Activated T-helper 1 cell treated with anti-CD3 and anti-CD28 coated beads, Interleukin-2, amount 50 U/mL, for 16 hours (primary cell): Measurements from ENCODE around the gene MSRB1.

ENCODE experiments used
- DNase-seq, 2 donors: peaks; one replicate each; pipeline ENCODE4 v3.0.0-alpha.2; 2020; ENCODE audit warnings: low read depth in 1 of 2, low spot score in 1 of 2

The MSRB1 gene

DNA sequence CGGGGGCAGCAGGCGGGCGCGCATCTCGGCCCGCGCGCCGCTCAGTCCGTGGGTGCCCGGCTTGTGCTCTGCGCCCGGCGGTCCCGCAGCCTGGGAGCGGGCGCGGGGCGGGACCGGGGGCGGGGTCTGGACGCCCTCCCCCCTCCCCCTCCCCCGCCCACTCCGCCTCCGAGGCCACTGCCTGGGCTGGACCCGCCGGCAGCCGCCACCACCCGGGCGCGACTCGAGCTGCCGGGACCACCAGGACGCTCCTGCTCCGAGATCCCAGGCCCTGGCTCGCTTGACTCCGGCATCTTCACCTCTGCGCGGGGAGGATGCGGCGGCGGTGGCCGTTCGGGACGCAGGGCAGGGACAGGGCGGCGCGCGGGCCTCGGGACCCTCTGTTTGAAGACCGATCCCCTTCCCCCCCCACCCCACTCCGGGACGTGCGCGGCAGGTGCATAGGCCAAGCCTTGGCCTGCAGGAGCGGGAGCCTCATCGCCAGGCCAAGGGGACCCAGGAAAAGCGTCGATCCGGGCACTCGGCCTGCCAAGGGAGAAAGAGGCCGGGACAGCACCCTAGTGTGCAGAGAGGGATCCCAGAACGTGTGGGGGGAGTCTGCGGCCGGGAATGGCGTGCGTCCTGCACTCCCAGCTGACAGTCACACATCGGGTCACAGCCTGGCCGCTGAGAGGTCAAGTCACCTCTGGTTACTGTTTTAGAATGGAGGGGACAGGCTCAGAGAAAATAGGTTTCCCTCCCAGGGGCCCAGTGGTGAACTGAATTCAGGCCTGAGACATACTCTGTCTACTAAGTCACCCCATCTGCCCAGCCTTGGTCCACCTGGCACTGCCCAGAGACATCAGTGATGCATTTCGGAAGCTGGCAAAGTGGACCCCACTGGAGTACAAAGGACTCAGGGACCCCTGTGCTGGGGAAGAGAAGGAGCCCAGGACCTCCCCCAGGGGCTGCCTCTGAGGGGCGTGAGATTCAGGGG lies 24.4 kb downstream of the MSRB1 start, which contains the start of gene HS3ST6:
HS3ST6 (minus strand) TSS at position 65 of the 976 bp plus-strand sequence. CDS start 92 bp downstream, outside the sequence.
- no peak for DNase-seq

DNA sequence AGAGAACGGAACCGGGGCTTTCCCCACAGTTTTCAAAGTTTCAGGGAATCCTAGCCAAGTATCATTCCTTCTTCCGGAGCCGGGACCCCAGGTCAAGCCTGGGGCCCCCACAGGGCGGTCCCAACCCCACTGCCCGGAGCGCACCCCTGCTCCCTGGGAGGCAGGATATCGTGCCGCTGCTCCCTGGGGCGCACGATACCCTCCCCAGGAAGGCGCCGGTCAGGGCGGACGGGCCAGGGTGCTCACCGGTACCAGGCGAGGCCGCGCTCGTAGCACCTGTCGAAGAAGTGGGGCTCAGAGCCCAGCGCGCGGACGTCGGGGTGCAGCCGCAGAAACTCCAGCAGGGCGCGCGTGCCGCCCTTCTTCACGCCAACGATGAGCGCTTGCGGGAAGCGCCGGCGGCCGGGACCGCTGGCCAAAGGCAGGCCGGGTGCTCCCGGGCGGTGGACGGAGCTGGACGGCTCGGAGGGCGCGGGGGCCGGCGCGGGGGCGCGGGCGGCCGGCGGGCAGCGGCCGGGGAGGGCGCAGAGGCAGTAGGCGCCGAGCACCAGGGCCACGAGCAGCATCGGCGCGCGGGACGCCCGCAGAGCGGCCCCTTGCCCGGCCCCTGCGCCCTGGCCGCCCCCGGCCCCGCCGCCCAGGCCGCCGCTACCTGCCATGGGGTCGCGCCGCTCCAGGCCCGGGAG lies 25.2 kb downstream of the MSRB1 start:
- DNase-seq: no peak

DNA sequence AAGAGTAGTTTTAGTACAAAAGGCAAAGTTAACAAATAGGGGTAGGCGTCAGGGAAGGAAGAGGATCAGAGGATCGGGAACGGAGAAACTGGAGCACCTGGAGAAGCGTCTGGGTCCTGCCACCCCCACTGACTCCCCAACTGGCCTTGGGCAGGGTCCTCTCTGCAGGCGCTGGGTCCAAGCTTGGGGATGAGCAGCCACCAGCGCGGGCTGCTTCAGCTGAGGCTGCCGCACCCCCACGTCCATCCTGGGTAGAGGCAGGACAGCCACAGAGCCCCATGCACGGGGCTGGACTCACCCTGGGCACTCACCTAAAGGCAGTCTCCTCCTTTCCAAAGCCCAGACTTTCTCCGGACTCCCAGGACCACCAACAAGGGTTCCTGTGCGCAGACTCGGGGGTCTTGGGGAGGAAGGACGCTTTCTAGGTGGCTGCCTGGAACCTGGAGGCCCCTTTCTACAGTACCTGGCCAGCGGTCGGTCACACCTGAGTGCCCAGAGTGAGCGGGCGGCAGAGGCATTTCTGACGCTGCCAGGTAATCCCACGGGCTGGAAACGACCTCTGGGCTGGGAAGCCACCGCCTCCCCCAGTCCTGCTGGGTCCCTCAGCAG lies 25.8 kb downstream of the MSRB1 start:
- no peak for DNase-seq

DNA sequence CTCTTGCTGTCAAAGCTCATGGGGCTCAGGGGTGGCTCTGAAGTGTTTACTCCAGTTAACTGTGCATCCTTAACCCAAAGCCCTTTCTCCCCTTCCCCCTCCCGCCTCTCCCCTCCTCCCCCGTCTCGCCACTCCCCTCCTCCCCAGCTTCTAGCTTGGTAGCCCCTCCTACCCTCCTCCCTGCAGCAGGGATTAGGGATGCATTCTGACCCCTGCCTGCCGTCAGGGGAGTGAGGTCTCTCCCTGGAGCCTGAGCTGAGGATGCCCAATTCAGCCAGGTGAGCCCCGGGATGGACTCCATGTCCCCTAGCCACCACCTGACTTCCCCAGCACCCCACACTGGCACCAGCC lies 26.4 kb downstream of the MSRB1 start:
- no peak for DNase-seq

DNA sequence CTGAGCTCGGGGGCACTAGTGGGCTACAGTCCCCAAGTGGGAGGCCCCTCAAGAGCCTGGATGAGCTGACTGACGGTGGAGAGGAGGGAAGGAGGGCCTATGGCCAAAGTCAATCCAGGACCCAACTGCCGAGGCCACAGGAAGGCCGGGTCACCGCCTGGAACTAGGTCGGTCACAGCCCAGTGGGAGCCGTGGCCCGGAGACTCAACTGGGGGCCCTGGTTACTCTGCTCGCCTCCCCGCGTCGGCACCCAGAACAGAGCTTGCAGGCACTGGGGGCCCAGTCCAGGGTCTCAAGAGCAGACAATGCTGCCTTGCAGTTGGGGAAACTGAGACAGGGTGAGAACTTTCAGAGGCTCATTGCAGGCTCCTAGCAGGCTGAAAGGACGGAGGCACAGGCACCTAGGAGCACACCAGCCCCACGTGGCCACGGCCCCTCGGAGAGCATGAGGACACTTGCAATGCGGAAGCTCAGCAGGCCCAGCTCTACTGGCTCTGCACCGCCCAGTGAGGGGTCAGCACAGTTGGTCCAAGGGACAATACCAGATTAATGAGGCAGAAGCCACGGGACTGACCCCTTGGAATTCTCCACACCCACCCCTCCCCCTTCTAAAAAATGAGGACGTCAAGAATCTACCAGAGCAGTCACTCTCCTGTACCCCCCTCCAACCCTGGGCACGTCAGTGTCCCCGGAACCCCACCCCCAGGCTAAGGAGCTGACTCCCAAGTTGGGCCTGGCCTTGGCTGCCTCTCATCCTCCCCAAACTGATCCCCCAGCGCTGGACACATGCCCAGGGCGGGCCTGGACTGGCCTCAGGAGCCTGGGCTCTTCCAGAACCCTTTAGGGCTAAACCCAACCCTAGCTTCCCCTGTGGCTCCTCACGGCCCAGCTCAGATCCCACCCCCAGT lies 27.0 kb downstream of the MSRB1 start:
- no peak for DNase-seq

DNA sequence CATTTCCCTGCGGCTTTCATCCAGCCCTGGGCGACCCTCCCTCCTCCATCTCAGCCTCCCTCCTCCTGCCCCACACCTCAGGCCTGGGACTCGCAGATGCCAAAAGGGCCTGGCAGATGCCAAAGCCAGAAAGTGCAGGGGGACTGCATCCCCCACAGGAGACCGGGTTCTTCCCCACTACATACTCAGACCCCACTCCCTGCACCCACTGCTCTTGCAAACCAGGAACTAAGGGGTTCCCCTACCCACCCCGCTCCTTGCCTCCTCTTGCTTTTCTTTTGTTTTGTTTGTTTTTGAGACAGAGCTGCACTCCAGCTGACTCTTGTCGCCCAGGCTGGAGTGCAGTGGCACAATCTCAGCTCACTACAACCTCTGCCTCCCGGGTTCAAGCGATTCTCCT lies 28.0 kb downstream of the MSRB1 start:
- no peak for DNase-seq

DNA sequence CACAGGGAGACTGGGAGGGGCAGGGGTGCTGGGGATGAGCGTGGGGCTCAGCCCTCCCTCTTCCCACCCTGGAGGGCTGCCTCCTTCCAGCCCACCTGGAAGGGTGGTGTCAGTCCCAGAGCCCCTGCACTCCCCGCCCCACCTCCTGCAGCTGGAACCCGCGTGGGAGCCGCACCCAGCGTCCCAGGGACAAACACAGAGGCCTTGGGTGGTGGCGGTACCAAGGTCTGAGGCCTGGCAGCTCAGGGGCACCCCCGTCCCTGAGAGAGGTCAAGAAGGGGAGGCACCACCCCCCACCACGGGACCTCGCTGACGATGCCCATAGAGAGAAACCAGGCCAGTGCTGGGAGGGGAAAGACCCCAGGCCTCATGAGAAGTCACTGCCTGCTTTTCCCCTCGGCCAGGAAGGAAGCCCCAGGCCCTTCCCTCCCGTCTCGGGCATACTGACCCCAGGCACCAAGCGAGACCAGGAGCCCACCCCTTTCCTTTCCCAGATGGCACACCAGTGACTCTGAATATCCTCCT lies 28.9 kb downstream of the MSRB1 start:
- no peak for DNase-seq

DNA sequence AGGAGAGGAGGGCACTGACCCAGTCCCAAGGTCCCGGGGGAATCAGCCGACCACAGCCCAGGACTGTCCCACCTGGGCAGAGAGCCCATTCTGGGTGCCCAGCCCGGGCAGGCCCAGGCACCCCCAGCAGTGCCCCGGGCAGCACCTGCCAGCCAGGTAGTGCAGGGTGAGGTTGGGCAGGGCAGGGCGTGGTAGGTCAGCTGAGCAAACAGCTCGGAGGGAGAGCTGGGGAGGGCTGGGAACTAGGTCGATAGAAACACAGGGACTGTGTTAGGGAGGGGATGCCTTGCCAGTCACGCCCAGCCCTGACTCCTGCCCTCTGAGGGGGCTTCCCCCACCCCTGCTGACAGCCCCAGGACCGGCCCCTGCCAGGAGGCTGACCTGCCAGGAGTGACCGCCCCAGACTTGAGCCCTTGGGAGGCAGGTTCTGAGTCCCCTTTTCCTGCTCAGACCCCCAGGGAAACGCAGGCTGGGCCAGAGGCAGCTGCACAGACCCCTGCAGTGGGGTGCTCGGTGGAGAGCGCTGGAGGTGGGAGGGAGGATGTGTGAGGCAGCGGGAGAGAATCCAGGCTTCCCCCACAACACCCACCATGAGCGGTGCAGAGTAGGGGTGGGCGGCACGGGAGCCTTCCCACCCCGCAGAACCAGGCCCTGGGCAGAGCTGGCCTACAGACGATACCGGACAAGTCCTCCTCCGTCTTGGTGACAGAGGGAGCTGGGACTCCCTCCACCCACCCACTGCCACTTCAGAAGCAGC lies 29.5 kb downstream of the MSRB1 start:
- no peak for DNase-seq

DNA sequence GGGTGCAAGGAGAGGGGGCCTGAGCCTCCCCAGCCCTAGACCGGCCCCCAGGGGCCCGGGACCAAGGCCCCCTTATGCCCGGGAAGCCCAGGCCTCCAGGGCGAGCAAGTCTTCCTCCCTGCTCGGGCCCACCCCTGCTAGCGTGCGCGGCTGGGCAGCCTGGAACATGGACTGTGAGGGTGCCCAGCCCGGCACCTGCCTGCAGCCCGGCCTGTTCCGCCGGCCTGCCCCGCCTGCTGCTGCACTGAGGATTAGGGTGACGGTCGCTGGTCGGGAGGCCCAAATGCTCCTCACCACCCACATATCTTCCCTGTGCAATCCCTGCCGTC lies 30.8 kb downstream of the MSRB1 start:
- DNase-seq: no peak

DNA sequence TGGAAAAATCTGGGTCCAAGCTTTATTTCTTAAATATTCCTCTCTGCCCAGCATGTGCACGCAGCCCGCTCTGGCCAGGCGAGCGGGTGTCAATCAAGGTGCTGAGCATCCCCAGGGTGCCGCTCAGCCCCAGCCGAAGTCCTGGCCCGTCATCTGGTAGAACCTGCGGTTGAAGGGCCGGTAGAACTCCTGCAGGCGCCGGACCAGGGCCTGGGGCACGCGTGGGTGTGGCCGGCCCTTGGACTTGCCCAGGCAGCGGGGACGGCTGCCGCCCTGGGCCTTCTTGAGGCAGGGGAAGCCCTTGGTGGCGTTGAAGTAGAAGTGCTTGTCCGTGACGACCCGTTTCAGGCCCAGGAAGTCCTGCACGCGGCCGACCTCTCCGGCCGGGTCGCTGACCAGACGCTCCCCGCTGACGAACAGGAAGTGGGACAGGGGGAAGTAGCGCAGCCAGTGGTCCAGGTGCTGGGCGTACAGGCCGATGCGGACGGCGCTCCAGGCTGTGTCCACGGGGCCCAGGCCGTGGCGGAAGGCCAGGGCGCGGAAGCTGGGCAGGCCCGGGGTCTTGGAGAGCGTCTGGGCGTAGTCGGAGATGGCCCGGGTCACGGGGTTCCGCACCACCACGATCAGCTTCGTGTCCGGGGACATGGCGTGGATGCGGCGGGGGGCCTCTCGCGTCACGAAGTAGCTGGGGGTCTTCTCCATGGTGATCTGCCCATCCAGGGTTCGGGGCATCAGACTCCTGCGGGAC lies 31.4 kb downstream of the MSRB1 start:
- no peak for DNase-seq

DNA sequence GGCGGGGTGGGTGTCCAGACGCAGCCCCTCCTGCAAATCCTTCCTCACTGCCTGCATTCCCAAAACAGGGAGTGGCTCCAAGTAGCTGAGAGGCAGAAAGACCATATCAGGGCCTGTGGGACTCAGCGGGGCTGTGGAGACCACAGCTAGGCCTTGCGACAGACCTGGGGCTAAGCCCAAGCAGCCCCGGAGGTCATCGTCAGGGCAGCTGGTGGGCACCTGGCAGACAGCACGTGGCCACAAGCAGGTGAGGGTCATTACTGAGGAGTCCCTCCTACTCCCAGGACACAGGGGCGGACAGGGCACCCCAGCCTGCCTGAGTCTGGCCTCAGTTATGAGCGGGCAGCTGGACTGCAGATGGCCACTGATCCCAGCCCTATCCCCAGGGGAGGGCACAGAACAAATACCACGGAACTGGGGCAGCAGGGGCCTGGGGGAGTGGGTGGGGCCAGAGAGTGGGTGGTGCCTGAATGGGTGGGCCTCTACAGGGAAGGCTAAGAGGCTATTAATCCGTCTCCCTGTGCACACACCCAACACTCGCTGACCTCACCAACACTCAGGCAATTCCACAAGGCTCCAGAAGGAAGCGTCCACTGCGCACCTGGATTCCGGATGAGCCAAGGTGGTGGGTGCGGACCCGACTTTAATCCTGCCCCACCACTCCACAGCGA lies 33.3 kb downstream of the MSRB1 start:
- no peak for DNase-seq

DNA sequence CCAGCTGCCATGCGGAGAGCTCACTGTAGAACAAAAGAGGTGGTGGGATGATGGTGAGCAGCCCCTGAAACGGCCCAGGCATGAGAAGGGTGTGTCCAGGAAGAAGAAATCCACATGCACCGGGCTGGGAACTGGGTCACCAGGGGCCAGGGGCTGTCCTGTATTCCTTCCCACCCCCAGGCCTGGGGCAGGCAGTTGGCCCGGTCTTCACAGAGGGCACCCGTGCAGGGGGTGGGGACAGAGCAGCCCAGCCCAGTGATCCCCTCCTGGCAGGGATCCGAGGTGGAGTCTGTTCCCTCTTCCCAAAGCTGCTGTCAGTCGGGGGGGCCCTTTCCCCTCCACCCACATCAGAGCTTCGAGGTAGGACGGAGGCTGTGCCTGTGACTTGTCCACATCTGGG lies 34.0 kb downstream of the MSRB1 start:
- DNase-seq: no peak

DNA sequence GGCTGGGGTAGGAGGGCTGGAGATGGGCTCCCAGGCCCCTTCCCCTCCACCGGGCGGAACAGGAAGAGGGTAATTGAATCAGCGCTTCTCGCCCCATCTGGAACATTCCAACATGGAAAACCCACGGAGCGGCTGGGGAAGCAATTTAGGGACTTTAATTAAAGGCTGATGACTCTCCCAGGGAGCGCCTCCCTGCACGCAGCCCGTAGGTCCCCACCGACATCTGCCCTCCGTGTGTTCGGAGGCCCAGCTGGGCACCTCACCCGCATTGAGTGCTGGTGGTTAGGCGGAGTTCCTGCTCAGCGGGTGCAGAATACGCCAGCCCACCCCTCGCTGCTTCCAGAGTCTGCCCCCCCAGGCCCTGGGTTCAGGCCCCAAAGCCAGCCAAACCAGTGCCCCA lies 34.8 kb downstream of the MSRB1 start:
- DNase-seq: no peak

DNA sequence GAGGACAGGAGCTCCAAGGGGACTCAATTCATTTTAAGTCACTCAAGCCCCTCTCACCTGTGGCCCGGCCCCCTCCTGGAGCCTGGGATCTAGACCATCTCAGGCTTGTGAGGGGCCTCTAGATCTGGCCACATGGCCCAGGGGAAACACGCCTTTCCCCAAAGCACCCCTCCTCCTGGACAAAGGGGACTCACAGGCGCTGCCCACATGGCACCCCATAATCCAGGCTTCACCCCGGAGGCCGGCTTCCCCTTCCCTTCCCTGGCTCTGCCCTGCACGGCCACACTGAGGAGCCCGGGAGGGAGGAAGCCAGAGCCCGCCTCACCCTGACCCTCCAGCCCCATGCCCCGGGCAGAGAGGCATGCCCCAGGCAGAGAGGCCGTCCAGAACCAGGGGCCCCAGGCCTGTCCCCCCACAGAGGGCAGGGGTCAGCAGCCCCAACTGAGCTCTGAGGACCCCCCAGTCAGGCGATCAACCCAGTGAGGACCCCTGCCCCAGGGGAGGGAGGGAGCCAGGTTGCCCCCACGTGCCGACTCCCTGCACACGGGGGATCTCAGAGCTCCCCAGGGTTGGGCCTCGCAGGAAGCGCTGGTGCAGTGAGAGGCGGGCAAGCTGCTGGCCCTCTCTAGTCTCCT lies 35.7 kb downstream of the MSRB1 start:
- DNase-seq: no peak

DNA sequence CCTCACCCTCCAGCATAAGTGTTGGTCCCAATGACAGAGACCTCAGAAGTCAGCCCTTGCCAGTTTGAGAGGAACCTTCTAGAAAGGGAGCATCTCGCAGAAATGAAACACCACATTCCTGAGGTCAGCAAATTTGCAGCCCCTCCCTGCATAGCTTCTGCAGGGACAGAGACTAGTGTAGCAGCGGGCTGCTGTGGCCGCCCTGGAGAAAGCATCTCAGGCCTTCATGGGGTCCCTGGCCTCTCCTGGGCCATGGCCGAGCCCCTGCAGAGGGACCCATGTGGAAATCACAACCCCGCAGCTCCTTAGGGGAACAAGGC lies 36.2 kb downstream of the MSRB1 start:
- no peak for DNase-seq

DNA sequence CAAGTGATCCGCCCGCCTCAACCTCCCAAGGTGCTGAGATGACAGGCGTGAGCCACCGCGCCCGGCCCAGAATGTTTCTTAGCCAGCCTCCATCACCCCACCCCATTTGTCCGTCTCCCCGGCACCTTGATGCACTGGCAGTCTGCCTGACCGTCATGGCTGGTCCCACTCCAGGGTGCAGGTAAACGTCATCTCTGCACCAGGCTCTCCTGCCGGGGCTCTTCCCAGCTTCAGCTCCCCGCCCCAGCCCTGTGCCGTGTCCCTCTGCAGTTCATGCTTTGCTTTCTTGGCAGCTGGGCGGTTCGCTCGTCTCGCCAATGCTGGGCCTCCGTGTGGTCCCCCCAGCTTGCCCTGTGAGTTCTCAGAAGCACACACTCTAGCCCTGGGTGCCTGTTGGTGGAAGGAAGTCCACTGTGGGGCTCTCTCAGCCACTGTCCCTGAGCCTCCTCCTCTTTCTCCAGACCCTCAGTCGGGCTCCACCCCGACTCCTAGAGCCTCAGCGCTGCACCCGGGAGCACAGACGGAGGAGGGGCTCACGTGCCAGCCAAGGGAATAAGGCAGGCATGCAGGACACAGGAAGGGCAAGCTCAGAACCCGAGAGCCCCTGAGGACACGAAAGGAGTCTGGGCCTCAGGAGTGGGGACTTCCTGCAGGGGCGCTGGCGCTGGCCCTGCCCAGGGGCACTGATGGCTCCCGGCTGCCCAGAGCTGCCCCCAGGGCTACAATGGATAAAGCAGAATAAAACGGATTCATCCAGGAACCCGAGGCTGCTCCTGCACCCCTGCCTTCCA lies 36.7 kb downstream of the MSRB1 start:
- DNase-seq: no peak
